ENCODE data around the gene RASL11B. TPM values are rescaled to one million over a fixed set of nuclear protein-coding genes. Genes with fewer than 3 reads are reported as not detected.

RASL11B gene
- total RNA-seq, 3 donors from 2014 or later = 0.26 to 0.76 (median 0.60) TPM

- TF ChIP-seq CTCF (IDR thresholded peaks at IDR 0.05) = no peak
- Histone ChIP-seq H3K36me3 (ENCODE audit: low read depth) (no peaks in the 10 kb centered on the region), H3K4me1 (ENCODE audit: low read depth) (no peaks in the 10 kb centered on the region), H3K4me3 (no peak overlapping the region), H3K9me3 (no peaks in the 10 kb centered on the region)
- no peak for ATAC-seq
- DNase-seq = no peak
- intact Hi-C loops (cut with DNase I, micrococcal nuclease) = no loop called here
Measured at GRCh38 chr4:52856801-52857200, 5.3 kb upstream of the RASL11B start.

- no peak for TF ChIP-seq CTCF (IDR thresholded peaks at IDR 0.05)
- intact Hi-C loops (cut with DNase I, micrococcal nuclease) = no loop called here
Measured at GRCh38 chr4:52860361-52860760, 1.8 kb upstream of the RASL11B start.

GRCh38 chr4:52861171-52861823 is 820 bp upstream of the RASL11B start:
- Histone ChIP-seq H3K4me1 (ENCODE audit: low read depth) (peaks cover 5% of the 10 kb centered on the region), H3K9me3 (no peaks in the 10 kb centered on the region), H3K36me3 (ENCODE audit: low read depth) (no peaks in the 10 kb centered on the region), H3K4me3 (no peak overlapping the region)
- DNase-seq = no peak
- no peak for ATAC-seq
- intact Hi-C loops (cut with DNase I, micrococcal nuclease) = no loop called here
- no peak for TF ChIP-seq CTCF (IDR thresholded peaks at IDR 0.05)

More at GRCh38 chr4:52860361-52860760, 1.8 kb upstream of the RASL11B start:
- no peak overlapping the region for H3K4me3 ChIP-seq
- no peaks in the 10 kb centered on the region for H3K36me3 ChIP-seq (ENCODE audit: low read depth)
- no peak for ATAC-seq
- no peak for DNase-seq
- peaks cover 5% of the 10 kb centered on the region for H3K4me1 ChIP-seq (ENCODE audit: low read depth)
- H3K9me3 ChIP-seq = no peaks in the 10 kb centered on the region

- Histone ChIP-seq H3K4me3 (no peak overlapping the region), H3K36me3 (ENCODE audit: low read depth) (no peaks in the 10 kb centered on the region), H3K4me1 (ENCODE audit: low read depth) (peaks cover 5% of the 10 kb centered on the region), H3K9me3 (no peaks in the 10 kb centered on the region)
- peak in 1 of 3 donors; percentile 54 for DNase-seq
- no peak for ATAC-seq
- no peak for TF ChIP-seq CTCF (IDR thresholded peaks at IDR 0.05)
- intact Hi-C loops (cut with DNase I, micrococcal nuclease) = no loop called here
Measured at GRCh38 chr4:52862639-52863161, 583 bp downstream of the RASL11B start.

- Histone ChIP-seq H3K4me3 (no peak overlapping the region), H3K9me3 (no peaks in the 10 kb centered on the region), H3K4me1 (ENCODE audit: low read depth) (peaks cover 5% of the 10 kb centered on the region), H3K36me3 (ENCODE audit: low read depth) (no peaks in the 10 kb centered on the region)
- intact Hi-C loops (cut with DNase I, micrococcal nuclease) = no loop called here
- no peak for DNase-seq
- TF ChIP-seq CTCF (IDR thresholded peaks at IDR 0.05) = no peak
- no peak for ATAC-seq
Measured at GRCh38 chr4:52863324-52863723, 1.2 kb downstream of the RASL11B start.
